A549 (cell line): ENCODE results near the gene MUC20.

Experiments
- CTCF ChIP-seq: fragments of >200 bp; sonication (Bioruptor Twin); formaldehyde crosslinking; IDR thresholded peaks from 3 replicates; pipeline ENCODE4 v1.5.1; 2016
- TF ChIP-seq, protein P1 (sequence below): fragments of 250-450 bp; sonication (Bioruptor Pico); IDR thresholded peaks from 2 replicates; pipeline ENCODE4 v1.5.0; 2021; ENCODE audit warnings: mild to moderate bottlenecking, moderate library complexity, borderline replicate concordance

DNA sequence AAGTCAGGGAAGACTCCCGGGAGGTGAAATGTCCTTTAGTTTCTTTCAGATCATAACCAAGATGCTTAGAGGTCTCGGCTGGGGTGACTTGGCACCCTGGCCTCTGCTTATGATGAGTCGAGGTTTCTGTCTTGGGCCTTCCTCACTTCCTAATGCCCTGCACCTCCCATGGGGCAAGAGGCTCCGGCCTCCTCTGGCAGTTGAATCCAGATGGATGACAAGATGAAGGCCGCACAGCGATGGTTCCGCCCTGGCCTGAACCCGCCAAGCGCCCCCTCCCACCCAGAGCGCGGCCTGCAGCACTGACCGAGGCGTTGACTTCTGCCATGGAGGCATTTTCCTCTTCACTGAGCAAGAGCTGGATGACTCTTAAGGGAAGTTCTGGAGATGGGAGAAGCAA lies 31.3 kb downstream of the MUC20 start:
- no peak for TF ChIP-seq CTCF
- TF ChIP-seq, protein P1, sequence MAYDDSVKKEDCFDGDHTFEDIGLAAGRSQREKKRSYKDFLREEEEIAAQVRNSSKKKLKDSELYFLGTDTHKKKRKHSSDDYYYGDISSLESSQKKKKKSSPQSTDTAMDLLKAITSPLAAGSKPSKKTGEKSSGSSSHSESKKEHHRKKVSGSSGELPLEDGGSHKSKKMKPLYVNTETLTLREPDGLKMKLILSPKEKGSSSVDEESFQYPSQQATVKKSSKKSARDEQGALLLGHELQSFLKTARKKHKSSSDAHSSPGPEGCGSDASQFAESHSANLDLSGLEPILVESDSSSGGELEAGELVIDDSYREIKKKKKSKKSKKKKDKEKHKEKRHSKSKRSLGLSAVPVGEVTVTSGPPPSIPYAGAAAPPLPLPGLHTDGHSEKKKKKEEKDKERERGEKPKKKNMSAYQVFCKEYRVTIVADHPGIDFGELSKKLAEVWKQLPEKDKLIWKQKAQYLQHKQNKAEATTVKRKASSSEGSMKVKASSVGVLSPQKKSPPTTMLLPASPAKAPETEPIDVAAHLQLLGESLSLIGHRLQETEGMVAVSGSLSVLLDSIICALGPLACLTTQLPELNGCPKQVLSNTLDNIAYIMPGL (CRISPR knock-in tag) = no peak
